ENCODE results near the gene ITGA8. TPM values are rescaled to one million over a fixed set of nuclear protein-coding genes. Genes with fewer than 3 reads are reported as not detected.

ITGA8 gene
- total and polyA plus RNA-seq, 2 of the 13 experiments (the other 11 are each of a cell fraction or from before 2014, with no cell fraction given), result not detected

DNA sequence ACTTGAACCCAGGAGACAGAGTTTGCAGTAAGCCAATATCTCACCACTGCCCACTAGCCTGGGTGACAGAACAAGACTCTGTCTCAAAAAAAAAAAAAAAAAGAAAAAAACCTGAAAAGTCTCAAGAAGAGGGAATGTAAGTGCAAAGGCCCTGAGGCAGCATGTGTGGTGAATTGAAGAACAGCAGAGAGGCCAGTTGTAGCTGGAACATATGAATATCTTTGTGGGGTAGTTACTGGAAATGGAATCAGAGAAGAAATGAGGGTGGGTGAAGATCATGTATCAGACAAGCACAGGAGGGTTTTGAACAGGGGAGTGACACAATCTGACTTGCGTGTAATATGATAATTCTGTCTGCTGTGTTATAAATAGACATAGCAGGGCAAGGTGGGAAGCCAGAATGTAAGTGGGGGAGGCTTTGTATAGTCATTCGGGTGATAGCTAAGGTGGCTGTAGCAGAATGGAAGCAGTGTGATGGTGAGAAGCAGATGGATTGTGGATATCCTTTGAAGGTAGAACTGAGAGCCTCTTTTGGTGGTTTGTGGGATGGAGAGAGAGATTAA lies 45.3 kb upstream of the ITGA8 start:
- no peaks in the 10 kb centered on the region for H4K20me1 ChIP-seq (ENCODE audit: insufficient read depth, low read length)
- H2AFZ ChIP-seq (ENCODE audit: low read length), result no peak overlapping the region
- no peaks in the 10 kb centered on the region for H3K79me2 ChIP-seq (ENCODE audit: insufficient read depth, low read length)
- no peak for TF ChIP-seq ZNF530 (CRISPR knock-in tag; IDR thresholded peaks at IDR 0.05; ENCODE audit: low read depth)
- TF ChIP-seq FOXC1 (CRISPR knock-in tag; IDR thresholded peaks at IDR 0.05; ENCODE audit: borderline replicate concordance), result no peak
- TF ChIP-seq NR2F6 (IDR thresholded peaks at IDR 0.05), result no peak
- no peak for TF ChIP-seq NR2F6 (CRISPR knock-in tag; IDR thresholded peaks at IDR 0.05)
- no peak for TF ChIP-seq ZNF781 (CRISPR knock-in tag; IDR thresholded peaks at IDR 0.05; ENCODE audit: borderline replicate concordance, not compliant biosample characterization)
- TF ChIP-seq ZFP90 (CRISPR knock-in tag; IDR thresholded peaks at IDR 0.05; ENCODE audit: borderline replicate concordance), result no peak
- TF ChIP-seq, protein P1, sequence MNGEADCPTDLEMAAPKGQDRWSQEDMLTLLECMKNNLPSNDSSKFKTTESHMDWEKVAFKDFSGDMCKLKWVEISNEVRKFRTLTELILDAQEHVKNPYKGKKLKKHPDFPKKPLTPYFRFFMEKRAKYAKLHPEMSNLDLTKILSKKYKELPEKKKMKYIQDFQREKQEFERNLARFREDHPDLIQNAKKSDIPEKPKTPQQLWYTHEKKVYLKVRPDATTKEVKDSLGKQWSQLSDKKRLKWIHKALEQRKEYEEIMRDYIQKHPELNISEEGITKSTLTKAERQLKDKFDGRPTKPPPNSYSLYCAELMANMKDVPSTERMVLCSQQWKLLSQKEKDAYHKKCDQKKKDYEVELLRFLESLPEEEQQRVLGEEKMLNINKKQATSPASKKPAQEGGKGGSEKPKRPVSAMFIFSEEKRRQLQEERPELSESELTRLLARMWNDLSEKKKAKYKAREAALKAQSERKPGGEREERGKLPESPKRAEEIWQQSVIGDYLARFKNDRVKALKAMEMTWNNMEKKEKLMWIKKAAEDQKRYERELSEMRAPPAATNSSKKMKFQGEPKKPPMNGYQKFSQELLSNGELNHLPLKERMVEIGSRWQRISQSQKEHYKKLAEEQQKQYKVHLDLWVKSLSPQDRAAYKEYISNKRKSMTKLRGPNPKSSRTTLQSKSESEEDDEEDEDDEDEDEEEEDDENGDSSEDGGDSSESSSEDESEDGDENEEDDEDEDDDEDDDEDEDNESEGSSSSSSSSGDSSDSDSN (CRISPR knock-in tag; IDR thresholded peaks at IDR 0.05), result no peak
- TF ChIP-seq ZNF263 (CRISPR knock-in tag; IDR thresholded peaks at IDR 0.05), result no peak
- H3K9me3 ChIP-seq (ENCODE audit: low read length), result no peaks in the 10 kb centered on the region
- no peak overlapping the region for H3K9ac ChIP-seq (ENCODE audit: insufficient read depth, low read depth, low read length)
- H3K4me2 ChIP-seq (ENCODE audit: low read depth, low read length), result no peak overlapping the region
- H3K27ac ChIP-seq (ENCODE audit: extremely low read length, insufficient read depth, low read length), result no peak overlapping the region
- H3K4me3 ChIP-seq (replicated peaks in 1 of 3; ENCODE audit: insufficient read depth in 1 of 3, low read depth in 2 of 3, low read length in 3 of 3), result no peak overlapping the region
- H3K36me3 ChIP-seq (replicated peaks in 1 of 2; ENCODE audit: control insufficient read depth in 1 of 2, insufficient read depth in 2 of 2, low read length in 2 of 2), result no peaks in the 10 kb centered on the region
- ChIA-PET CTCF (ENCODE audit: low intra/inter-chr PET ratio, low total read pairs) (no interaction called here), POLR2A (no interaction called here)
- H3K27me3 ChIP-seq (ENCODE audit: control insufficient read depth in 1 of 2, insufficient read depth in 2 of 2, low read length in 2 of 2), result no peaks in the 10 kb centered on the region
- no TSS peak for BruUV-seq (replicated peaks)
- FAIRE-seq (no peak), DNase-seq (ENCODE audit: low spot score) (no peak), ATAC-seq (no peak)
- intact Hi-C loops (cut with micrococcal nuclease; ENCODE audit: unreplicated experiment) (no loop called here), in situ Hi-C loops (cut with HindIII; ENCODE audit: extremely low pct_ligation_motif_present, low pct_unique_long_range_greater_than_20kb) (no loop called here)
- H3K4me1 ChIP-seq (ENCODE audit: insufficient read depth, low read length), result no peaks in the 10 kb centered on the region
- 25% methylated on average over 2 of the region's 2 CpGs for WGBS (ENCODE audit: low lambda C conversion rate)

Data from HepG2 (cell line).